Measurements from ENCODE around the gene PERM1. TPM values are rescaled to one million over a fixed set of nuclear protein-coding genes. Genes with fewer than 3 reads are reported as not detected.

The PERM1 gene
- total and polyA plus RNA-seq, 2 donors (not counting 1 experiment from before 2014, with no cell fraction given) = not detected

GRCh38 chr1:1001057-1001783, 19.3 kb upstream of the PERM1 start:
- Histone ChIP-seq H3K27me3 (replicated peaks in 1 of 4; ENCODE audit: control extremely low read depth in 1 of 4, control insufficient read depth in 3 of 4, insufficient read depth in 4 of 4, low read length in 3 of 4) (peaks cover 0 to 79% (median 51%) of the 10 kb centered on the region in 4 experiments), H3K4me1 (ENCODE audit: control insufficient read depth in 2 of 2, insufficient read depth in 2 of 2, low read length in 2 of 2) (peaks cover 36 to 58% of the 10 kb centered on the region in 2 donors), H3K9me3 (ENCODE audit: control extremely low read depth in 1 of 3, control insufficient read depth in 2 of 3, insufficient read depth in 1 of 3, low read length in 2 of 3) (peaks cover 0 to 22% (median 0%) of the 10 kb centered on the region in 3 donors), H3K27ac (ENCODE audit: low read length in 2 of 2) (no peak overlapping the region), H3K79me2 (ENCODE audit: control insufficient read depth, insufficient read depth, low read length) (no peaks in the 10 kb centered on the region), H3K9ac (ENCODE audit: low read length) (peak overlapping the region; percentile 70), H4K20me1 (ENCODE audit: control insufficient read depth, insufficient read depth, low read length, poor library complexity, severe bottlenecking) (no peaks in the 10 kb centered on the region), H2AFZ (ENCODE audit: insufficient read depth, low read depth, low read length, poor library complexity, severe bottlenecking) (peak overlapping the region; percentile 68), H3K4me2 (replicated peaks; ENCODE audit: low read depth, low read length, poor library complexity, severe bottlenecking) (peak overlapping the region; percentile 99), H3K36me3 (replicated peaks in 1 of 2; ENCODE audit: control extremely low read depth in 1 of 2, control insufficient read depth in 1 of 2, extremely low read depth in 1 of 2, insufficient read depth in 2 of 2, low read length in 1 of 2) (no peaks in the 10 kb centered on the region), H3K4me3 (ENCODE audit: control extremely low read depth in 1 of 5, extremely low read depth in 1 of 5, insufficient read depth in 1 of 5, low read depth in 2 of 5, low read length in 4 of 5) (peak overlapping the region in 3 of 5 experiments; percentile 48 to 60 (median 54))
- intact Hi-C loops (cut with micrococcal nuclease) = loop anchor here (2.0 kb wide), 1 partner anchor 18 kb away; no protein-coding TSS in a partner anchor
- ChIA-PET POLR2A (no interaction called here), CTCF (interaction anchor here (1.0 to 2.3 kb wide), 5 partner anchors 12 to 95 kb away, joined by 4 to 14 read pairs (median 6); partner anchors contain the start of genes AGRN and ISG15)
- H3K27me3 Mint-ChIP-seq = peaks cover 25% of the 10 kb centered on the region
- TF ChIP-seq CTCF (IDR thresholded peaks at IDR 0.05) (no peak), EZH2 (IDR thresholded peaks at IDR 0.05; ENCODE audit: borderline replicate concordance, insufficient read depth, low read depth, low read length, poor library complexity, severe bottlenecking) (peak; percentile 68)
- 4% methylated on average over 52 of the region's 58 CpGs for WGBS (ENCODE audit: insufficient coverage)
- DNase-seq (no peak), ATAC-seq (ENCODE audit: low read depth) (no peak)
- H3K4me3 Mint-ChIP-seq = peak overlapping the region; percentile 83
- H3K4me1 Mint-ChIP-seq = peaks cover 21% of the 10 kb centered on the region
- H3K27ac Mint-ChIP-seq = no peak overlapping the region
- H3K9me3 Mint-ChIP-seq (ENCODE audit: insufficient read depth) = no peaks in the 10 kb centered on the region
